IPS DF 4.7 (cell line): Measurements from ENCODE around the gene GIGYF2.
"Not testable (repeated sequence)": the region's sequence is repeated elsewhere in the genome, so short reads cannot be mapped to it uniquely, and the experiment has no call there.

Experiments
- DNase-seq: peaks from one replicate; pipeline ENCODE4 v3.0.0-alpha.2; 2013; ENCODE audit warnings: low spot score; ENCODE audit errors: extremely low read depth

Gene GIGYF2

GRCh38 chr2:232687382-232688160 is 9.6 kb upstream of the GIGYF2 start:
- no peak for DNase-seq

- no peak for DNase-seq
Observed at GRCh38 chr2:232688201-232688600, 8.9 kb upstream of the GIGYF2 start.

GRCh38 chr2:232689152-232689910 is 7.8 kb upstream of the GIGYF2 start:
- DNase-seq, result no peak

GRCh38 chr2:232691117-232691516 is 6.0 kb upstream of the GIGYF2 start:
- DNase-seq, result not testable (repeated sequence)

- no peak for DNase-seq
Observed at GRCh38 chr2:232693344-232693743, 3.8 kb upstream of the GIGYF2 start.

GRCh38 chr2:232696609-232697058 is 497 bp upstream of the GIGYF2 start:
- DNase-seq, result no peak

GRCh38 chr2:232697807-232698110 is 628 bp downstream of the GIGYF2 start:
- DNase-seq, result no peak

- DNase-seq, result no peak
Observed at GRCh38 chr2:232698556-232699091, 1.5 kb downstream of the GIGYF2 start.

- DNase-seq, result no peak
Observed at GRCh38 chr2:232699110-232699509, 2.0 kb downstream of the GIGYF2 start.

- no peak for DNase-seq
Observed at GRCh38 chr2:232700154-232700553, 3.0 kb downstream of the GIGYF2 start.

- DNase-seq, result no peak
Observed at GRCh38 chr2:232707076-232707475, 9.9 kb downstream of the GIGYF2 start.

- DNase-seq, result no peak
Observed at GRCh38 chr2:232713505-232713904, 16.4 kb downstream of the GIGYF2 start.

- no peak for DNase-seq
Observed at GRCh38 chr2:232714969-232715368, 17.8 kb downstream of the GIGYF2 start.

- not testable (repeated sequence) for DNase-seq
Observed at GRCh38 chr2:232720056-232720455, 22.9 kb downstream of the GIGYF2 start.

- DNase-seq, result no peak
Observed at GRCh38 chr2:232721261-232721660, 24.1 kb downstream of the GIGYF2 start.

- no peak for DNase-seq
Observed at GRCh38 chr2:232721882-232722281, 24.8 kb downstream of the GIGYF2 start.

- no peak for DNase-seq
Observed at GRCh38 chr2:232723027-232723426, 25.9 kb downstream of the GIGYF2 start.

- DNase-seq, result no peak
Observed at GRCh38 chr2:232728785-232729184, 31.7 kb downstream of the GIGYF2 start.

- no peak for DNase-seq
Observed at GRCh38 chr2:232731470-232731869, 34.3 kb downstream of the GIGYF2 start.

- no peak for DNase-seq
Observed at GRCh38 chr2:232741294-232741693, 44.2 kb downstream of the GIGYF2 start.

- DNase-seq, result no peak
Observed at GRCh38 chr2:232741972-232742371, 44.8 kb downstream of the GIGYF2 start.

- DNase-seq, result no peak
Observed at GRCh38 chr2:232744963-232745362, 47.8 kb downstream of the GIGYF2 start.

GRCh38 chr2:232748038-232748437 is 50.9 kb downstream of the GIGYF2 start:
- DNase-seq, result no peak
